H9 (cell line): ENCODE data around the gene FAAH. TPM values are rescaled to one million over a fixed set of nuclear protein-coding genes. Genes with fewer than 3 reads are reported as not detected.
"Not testable (repeated sequence)": the region's sequence is repeated elsewhere in the genome, so short reads cannot be mapped to it uniquely, and the experiment has no call there.

Source experiments
- DNase-seq: peaks from one replicate; pipeline ENCODE4 v3.0.0-alpha.2; 2017
- H2AFZ ChIP-seq: one replicate; pipeline ENCODE4 v1.6.1; 2013; ENCODE audit warnings: mild to moderate bottlenecking, low read length, control low read depth, moderate library complexity
- H2AK5ac ChIP-seq: 2 replicates; pipeline ENCODE4 v1.6.1; 2013; ENCODE audit warnings: low read length, control low read depth, mixed read lengths; ENCODE audit not compliant: insufficient read length
- H2BK120ac ChIP-seq: one replicate; pipeline ENCODE4 v1.6.1; 2013; ENCODE audit warnings: low read depth, mild to moderate bottlenecking, low read length, control low read depth, inconsistent platforms; ENCODE audit not compliant: poor library complexity, severe bottlenecking
- H2BK12ac ChIP-seq: 2 replicates; pipeline ENCODE4 v1.6.1; 2013; ENCODE audit warnings: low read length, control low read depth, mixed read lengths, low read depth; ENCODE audit not compliant: insufficient read length
- H2BK15ac ChIP-seq: 2 replicates; pipeline ENCODE4 v1.6.1; 2013; ENCODE audit warnings: low read depth, low read length, control low read depth
- H2BK20ac ChIP-seq: one replicate; pipeline ENCODE4 v1.6.1; 2013; ENCODE audit warnings: low read depth, mild to moderate bottlenecking, low read length, control low read depth, inconsistent platforms; ENCODE audit not compliant: poor library complexity, severe bottlenecking
- H2BK5ac ChIP-seq: 2 replicates; pipeline ENCODE4 v1.6.1; 2013; ENCODE audit warnings: low read length, control low read depth, mixed read lengths; ENCODE audit not compliant: insufficient read length
- H3K14ac ChIP-seq: 2 replicates; pipeline ENCODE4 v1.6.1; 2013; ENCODE audit warnings: low read length, control low read depth; ENCODE audit not compliant: insufficient read depth
- H3K18ac ChIP-seq: 2 replicates; pipeline ENCODE4 v1.6.1; 2013; ENCODE audit warnings: low read depth, mild to moderate bottlenecking, mixed read lengths, low read length, control low read depth; ENCODE audit not compliant: insufficient read length
- H3K23ac ChIP-seq: 2 replicates; pipeline ENCODE4 v1.6.1; 2013; ENCODE audit warnings: low read length, control low read depth, mixed read lengths, low read depth; ENCODE audit not compliant: insufficient read length
- H3K23me2 ChIP-seq: 2 replicates; pipeline ENCODE4 v1.6.1; 2013; ENCODE audit warnings: low read depth, mild to moderate bottlenecking, mixed read lengths, low read length, control low read depth; ENCODE audit not compliant: insufficient read length, poor library complexity, severe bottlenecking
- H3K27ac ChIP-seq: 2 replicates; pipeline ENCODE4 v1.5.1; 2013; ENCODE audit warnings: low read length, control low read depth, mixed read lengths, low read depth; ENCODE audit not compliant: insufficient read length
- H3K27me3 ChIP-seq: 2 replicates; pipeline ENCODE4 v1.6.1; 2013; ENCODE audit warnings: low read length, control low read depth, inconsistent platforms; ENCODE audit not compliant: insufficient read depth
- H3K4ac ChIP-seq: 2 replicates; pipeline ENCODE4 v1.6.1; 2013; ENCODE audit warnings: low read depth, mild to moderate bottlenecking, control low read depth, inconsistent platforms, low read length, moderate library complexity
- H3K4me1 ChIP-seq: 2 replicates; pipeline ENCODE4 v1.6.1; 2013; ENCODE audit warnings: low read length, control low read depth, inconsistent platforms; ENCODE audit not compliant: insufficient read depth
- H3K4me2 ChIP-seq: 2 replicates; pipeline ENCODE4 v1.6.1; 2013; ENCODE audit warnings: low read length, control low read depth, mixed read lengths; ENCODE audit not compliant: insufficient read length, insufficient read depth
- H3K56ac ChIP-seq: 2 replicates; pipeline ENCODE4 v1.6.1; 2013; ENCODE audit warnings: low read depth, mild to moderate bottlenecking, mixed read lengths, low read length, control low read depth; ENCODE audit not compliant: insufficient read length
- H3K79me1 ChIP-seq: 2 replicates; pipeline ENCODE4 v1.6.1; 2013; ENCODE audit warnings: low read depth, mild to moderate bottlenecking, moderate library complexity, low read length, control low read depth, inconsistent platforms; ENCODE audit not compliant: insufficient read depth, poor library complexity, severe bottlenecking
- H3K79me2 ChIP-seq: 2 replicates; pipeline ENCODE4 v1.6.1; 2013; ENCODE audit warnings: low read length, control low read depth, inconsistent platforms; ENCODE audit not compliant: insufficient read depth
- H3K9ac ChIP-seq: 2 replicates; pipeline ENCODE4 v1.6.1; 2013; ENCODE audit warnings: low read length, control low read depth, mixed read lengths; ENCODE audit not compliant: insufficient read length; ENCODE audit errors: extremely low read depth
- H3K9me3 ChIP-seq: one replicate; pipeline ENCODE4 v1.6.1; 2013; ENCODE audit warnings: low read depth, low read length, inconsistent platforms; ENCODE audit not compliant: control insufficient read depth
- H3T11ph ChIP-seq: one replicate; pipeline ENCODE4 v1.6.1; 2013; ENCODE audit warnings: mild to moderate bottlenecking, low read length, control low read depth, inconsistent platforms
- H4K20me1 ChIP-seq: one replicate; pipeline ENCODE4 v1.6.1; 2013; ENCODE audit not compliant: control insufficient read depth, insufficient read length, insufficient read depth
- H4K5ac ChIP-seq: 2 replicates; pipeline ENCODE4 v1.6.1; 2013; ENCODE audit warnings: low read depth, mild to moderate bottlenecking, mixed read lengths, low read length, control low read depth; ENCODE audit not compliant: insufficient read length
- H4K8ac ChIP-seq: replicated peaks from 2 replicates; pipeline ENCODE4 v1.6.1; 2013; ENCODE audit warnings: low read length, control low read depth, mixed read lengths, low read depth; ENCODE audit not compliant: insufficient read length
- H4K91ac ChIP-seq: 2 replicates; pipeline ENCODE4 v1.6.1; 2013; ENCODE audit warnings: low read depth, mild to moderate bottlenecking, moderate library complexity, mixed read lengths, low read length, control low read depth; ENCODE audit not compliant: insufficient read length
- H3K27ac Mint-ChIP-seq, 3 experiments: 2 replicates in 2 of 3; 3 replicates in 1 of 3; pipeline ENCODE4 v1.8.0; 2020 to 2021; ENCODE audit warnings: mixed read lengths in 3 of 3, mild to moderate bottlenecking in 1 of 3, moderate library complexity in 1 of 3
- H3K27me3 Mint-ChIP-seq: 2 replicates; pipeline ENCODE4 v1.8.0; 2021; ENCODE audit warnings: low read depth, mild to moderate bottlenecking, moderate library complexity, mixed read lengths
- H3K36me3 Mint-ChIP-seq, 3 experiments: 2 replicates in 2 of 3; 3 replicates in 1 of 3; pipeline ENCODE4 v1.8.0; 2020 to 2021; ENCODE audit warnings: low read depth in 3 of 3, mixed read lengths in 3 of 3; ENCODE audit not compliant: insufficient read depth in 1 of 3
- H3K4me1 Mint-ChIP-seq, 2 experiments: 2 replicates each; pipeline ENCODE4 v1.8.0; 2020; ENCODE audit warnings: mixed read lengths in 2 of 2
- H3K4me3 Mint-ChIP-seq, 2 experiments: 2 replicates in 1 of 2; 3 replicates in 1 of 2; pipeline ENCODE4 v1.8.0; 2020 to 2021; ENCODE audit warnings: mild to moderate bottlenecking in 2 of 2, mixed read lengths in 2 of 2, moderate library complexity in 1 of 2
- H3K9me3 Mint-ChIP-seq, 2 experiments: 2 replicates in 1 of 2; 3 replicates in 1 of 2; pipeline ENCODE4 v1.8.0; 2020; ENCODE audit warnings: mild to moderate bottlenecking in 2 of 2, mixed read lengths in 2 of 2, moderate library complexity in 1 of 2
- WGBS: extraction: QIAGEN DNeasy Blood & Tissue Kit; methylation state at CpG from one replicate; pipeline ENCODE4 v1.1.7; 2013; ENCODE audit warnings: missing lambda C conversion rate, low lambda C conversion rate, mixed read lengths; ENCODE audit not compliant: insufficient read length; ENCODE audit errors: extremely low coverage; 5-methylcytosine and 5-hydroxymethylcytosine counted together
- total RNA-seq: library from RNA; stranded (reverse); gene quantifications from 2 replicates; pipeline ENCODE4 v1.2.1, GENCODE V29; 2021
- TF ChIP-seq, protein P1 (sequence below): fragments of 200-600 bp; sonication (generic); conservative IDR thresholded peaks from 3 replicates; pipeline ENCODE4 v1.8.0; 2021; ENCODE audit warnings: antibody characterized with exemption, mild to moderate bottlenecking

Gene FAAH
- total RNA-seq, 1 experiment from 2014 or later: 18.9 TPM

DNA sequence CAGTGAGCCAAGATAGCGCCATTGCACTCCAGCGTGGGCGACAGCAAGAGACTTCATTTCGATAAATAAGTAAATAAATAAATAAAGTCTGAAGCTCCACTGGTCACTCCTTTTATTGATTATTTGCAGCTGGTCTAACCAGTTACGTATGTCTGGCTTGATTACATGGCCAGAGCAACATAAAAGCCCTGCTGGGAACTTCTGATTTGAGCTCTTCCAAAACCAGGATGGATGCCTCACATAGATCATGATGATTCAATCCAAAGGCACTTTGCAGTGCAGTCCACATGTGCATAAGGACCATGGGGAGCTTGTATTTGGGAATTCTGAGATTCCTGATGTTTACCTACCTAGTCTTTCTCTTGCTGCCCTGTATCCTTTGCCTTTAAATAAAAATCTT, 29.5 kb upstream of the FAAH start:
- no peak overlapping the region for H3K14ac ChIP-seq
- no peak overlapping the region for H3K4me2 ChIP-seq
- no peaks in the 10 kb centered on the region for H3K27me3 ChIP-seq
- no peak overlapping the region for H2AFZ ChIP-seq
- no peak overlapping the region for H3K9ac ChIP-seq
- no peak overlapping the region for H4K5ac ChIP-seq
- Mint-ChIP-seq H3K4me1 (peaks cover 5 to 10% of the 10 kb centered on the region in 2 experiments), H3K36me3 (peaks cover 17 to 55% (median 31%) of the 10 kb centered on the region in 3 experiments; a peak in 6 of 7 replicates), H3K9me3 (no peaks in the 10 kb centered on the region), H3K27ac (no peak overlapping the region), H3K4me3 (no peak overlapping the region), H3K27me3 (no peaks in the 10 kb centered on the region)
- no CpG with 5 or more reads among the region's 5 CpGs for WGBS
- H3K4me1 ChIP-seq: no peaks in the 10 kb centered on the region
- DNase-seq: no peak
- H2BK120ac ChIP-seq: no peak overlapping the region
- H3K56ac ChIP-seq: no peak overlapping the region
- no peaks in the 10 kb centered on the region for H4K20me1 ChIP-seq
- no peaks in the 10 kb centered on the region for H3K9me3 ChIP-seq
- no peak overlapping the region for H3T11ph ChIP-seq
- H2BK15ac ChIP-seq: no peak overlapping the region
- H3K23me2 ChIP-seq: no peaks in the 10 kb centered on the region
- no peak overlapping the region for H4K8ac ChIP-seq
- H2AK5ac ChIP-seq: no peak overlapping the region
- no peak overlapping the region for H4K91ac ChIP-seq
- H2BK20ac ChIP-seq: no peak overlapping the region
- no peak overlapping the region for H2BK5ac ChIP-seq
- no peaks in the 10 kb centered on the region for H3K79me1 ChIP-seq
- H3K18ac ChIP-seq: no peak overlapping the region
- H3K23ac ChIP-seq: no peak overlapping the region
- TF ChIP-seq, protein P1, sequence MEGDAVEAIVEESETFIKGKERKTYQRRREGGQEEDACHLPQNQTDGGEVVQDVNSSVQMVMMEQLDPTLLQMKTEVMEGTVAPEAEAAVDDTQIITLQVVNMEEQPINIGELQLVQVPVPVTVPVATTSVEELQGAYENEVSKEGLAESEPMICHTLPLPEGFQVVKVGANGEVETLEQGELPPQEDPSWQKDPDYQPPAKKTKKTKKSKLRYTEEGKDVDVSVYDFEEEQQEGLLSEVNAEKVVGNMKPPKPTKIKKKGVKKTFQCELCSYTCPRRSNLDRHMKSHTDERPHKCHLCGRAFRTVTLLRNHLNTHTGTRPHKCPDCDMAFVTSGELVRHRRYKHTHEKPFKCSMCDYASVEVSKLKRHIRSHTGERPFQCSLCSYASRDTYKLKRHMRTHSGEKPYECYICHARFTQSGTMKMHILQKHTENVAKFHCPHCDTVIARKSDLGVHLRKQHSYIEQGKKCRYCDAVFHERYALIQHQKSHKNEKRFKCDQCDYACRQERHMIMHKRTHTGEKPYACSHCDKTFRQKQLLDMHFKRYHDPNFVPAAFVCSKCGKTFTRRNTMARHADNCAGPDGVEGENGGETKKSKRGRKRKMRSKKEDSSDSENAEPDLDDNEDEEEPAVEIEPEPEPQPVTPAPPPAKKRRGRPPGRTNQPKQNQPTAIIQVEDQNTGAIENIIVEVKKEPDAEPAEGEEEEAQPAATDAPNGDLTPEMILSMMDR: no peak
- no peaks in the 10 kb centered on the region for H3K79me2 ChIP-seq
- H3K4ac ChIP-seq: no peak overlapping the region
- H3K27ac ChIP-seq: no peak overlapping the region
- no peak overlapping the region for H2BK12ac ChIP-seq

- H3K27ac ChIP-seq, H3K14ac ChIP-seq, H3K9me3 Mint-ChIP-seq, H3K18ac ChIP-seq, H2BK120ac ChIP-seq, H3T11ph ChIP-seq, H2BK15ac ChIP-seq, H2BK20ac ChIP-seq, H4K8ac ChIP-seq, H2BK12ac ChIP-seq, H3K9ac ChIP-seq, H3K27me3 Mint-ChIP-seq, H2AK5ac ChIP-seq, DNase-seq, H3K23me2 ChIP-seq, H3K56ac ChIP-seq, H3K79me1 ChIP-seq, H3K9me3 ChIP-seq, H3K23ac ChIP-seq, H3K4ac ChIP-seq, H3K27ac Mint-ChIP-seq, H3K79me2 ChIP-seq, H3K4me2 ChIP-seq, H3K4me3 Mint-ChIP-seq, H3K27me3 ChIP-seq, H2AFZ ChIP-seq, H4K91ac ChIP-seq, H3K4me1 ChIP-seq, H4K5ac ChIP-seq, H2BK5ac ChIP-seq, H4K20me1 ChIP-seq: not testable (repeated sequence)
- Mint-ChIP-seq H3K36me3 (peaks cover 13 to 48% (median 26%) of the 10 kb centered on the region in 3 experiments; a peak in 6 of 7 replicates), H3K4me1 (peaks cover 10 to 15% of the 10 kb centered on the region in 2 experiments)
- no CpG with 5 or more reads among the region's 8 CpGs for WGBS
Measured at GRCh38 chr1:46365796-46366195, 28.3 kb upstream of the FAAH start.
